Stimulated activated CD8-positive, alpha-beta memory T cell treated with anti-CD3 and anti-CD28 coated beads, Interleukin-7, amount 100 ng/mL, for 48 hours (primary cell): ENCODE measurements around the gene FHOD1.
A peak's percentile ranks its signal among the peaks of the same experiment; 100 is the strongest.

ENCODE experiments used
- DNase-seq, 2 donors: peaks; one replicate each; pipeline ENCODE4 v3.0.0-alpha.2; 2020; ENCODE audit warnings: low read depth in 1 of 2; ENCODE audit errors: extremely low read depth in 1 of 2

The FHOD1 gene

GRCh38 chr16:67236563-67237395 lies 10.5 kb downstream of the FHOD1 start:
- DNase-seq, result peak; percentile 67 to 74

DNA sequence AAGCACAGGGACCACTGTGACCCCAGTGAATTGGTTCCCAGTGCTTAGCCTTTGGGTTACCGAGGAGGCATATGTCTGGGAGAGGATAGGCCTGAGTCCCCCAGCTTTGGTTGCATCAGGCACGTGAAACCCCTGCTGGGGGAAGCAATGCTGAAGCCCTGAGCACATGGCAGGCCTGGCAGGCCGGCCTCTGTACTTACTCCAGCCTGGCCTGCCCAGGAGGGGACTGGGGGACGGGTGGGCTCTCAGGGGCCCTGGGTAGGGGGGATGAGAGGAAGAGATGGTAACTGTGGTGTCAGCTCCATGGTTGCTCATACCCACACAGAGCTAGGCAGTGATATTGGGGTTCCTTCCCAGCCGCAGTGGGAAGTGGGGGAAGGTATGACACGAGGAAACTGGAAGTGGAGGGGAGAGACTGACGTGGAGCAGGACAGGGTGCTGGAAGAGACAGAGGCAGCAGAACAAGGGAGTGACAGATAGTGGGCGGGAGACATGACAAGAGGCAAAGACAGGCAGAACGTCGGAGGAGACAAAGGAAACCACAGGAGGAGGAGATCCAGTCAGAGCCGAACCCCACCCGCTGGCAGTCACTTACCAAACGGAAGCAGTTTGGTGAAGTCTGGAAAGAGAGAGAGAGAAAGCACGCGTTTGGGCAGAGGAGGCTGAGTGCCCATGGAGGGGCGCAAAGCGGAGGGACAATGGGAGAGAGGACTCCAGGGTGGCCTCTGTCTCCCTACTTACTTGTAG lies 11.3 kb downstream of the FHOD1 start:
- DNase-seq, result no peak

- DNase-seq, result no peak
Observed at GRCh38 chr16:67234180-67234597, 13.1 kb downstream of the FHOD1 start.

DNA sequence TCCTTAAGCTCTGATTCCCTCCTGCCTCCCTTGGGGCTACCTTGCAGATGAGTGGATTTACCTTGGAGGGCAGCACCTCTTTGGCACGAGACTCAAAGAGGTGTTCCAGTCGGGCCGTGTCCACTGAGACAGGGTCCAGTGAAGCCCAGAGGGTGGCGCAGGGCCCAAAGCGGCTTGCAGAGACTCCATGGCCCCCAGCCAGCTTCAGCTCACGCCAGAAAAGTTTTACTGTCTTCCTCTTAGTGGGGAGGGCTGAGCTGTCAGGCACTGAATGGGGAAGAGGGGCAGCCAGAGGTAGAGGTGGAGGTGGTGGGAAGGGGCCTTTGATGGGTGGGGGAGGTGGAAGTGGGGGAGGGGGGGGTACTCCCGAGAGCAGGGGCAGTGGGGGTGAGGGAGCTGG lies 13.7 kb downstream of the FHOD1 start:
- no peak for DNase-seq

GRCh38 chr16:67230809-67231660 lies 16.2 kb downstream of the FHOD1 start:
- DNase-seq, result no peak

DNA sequence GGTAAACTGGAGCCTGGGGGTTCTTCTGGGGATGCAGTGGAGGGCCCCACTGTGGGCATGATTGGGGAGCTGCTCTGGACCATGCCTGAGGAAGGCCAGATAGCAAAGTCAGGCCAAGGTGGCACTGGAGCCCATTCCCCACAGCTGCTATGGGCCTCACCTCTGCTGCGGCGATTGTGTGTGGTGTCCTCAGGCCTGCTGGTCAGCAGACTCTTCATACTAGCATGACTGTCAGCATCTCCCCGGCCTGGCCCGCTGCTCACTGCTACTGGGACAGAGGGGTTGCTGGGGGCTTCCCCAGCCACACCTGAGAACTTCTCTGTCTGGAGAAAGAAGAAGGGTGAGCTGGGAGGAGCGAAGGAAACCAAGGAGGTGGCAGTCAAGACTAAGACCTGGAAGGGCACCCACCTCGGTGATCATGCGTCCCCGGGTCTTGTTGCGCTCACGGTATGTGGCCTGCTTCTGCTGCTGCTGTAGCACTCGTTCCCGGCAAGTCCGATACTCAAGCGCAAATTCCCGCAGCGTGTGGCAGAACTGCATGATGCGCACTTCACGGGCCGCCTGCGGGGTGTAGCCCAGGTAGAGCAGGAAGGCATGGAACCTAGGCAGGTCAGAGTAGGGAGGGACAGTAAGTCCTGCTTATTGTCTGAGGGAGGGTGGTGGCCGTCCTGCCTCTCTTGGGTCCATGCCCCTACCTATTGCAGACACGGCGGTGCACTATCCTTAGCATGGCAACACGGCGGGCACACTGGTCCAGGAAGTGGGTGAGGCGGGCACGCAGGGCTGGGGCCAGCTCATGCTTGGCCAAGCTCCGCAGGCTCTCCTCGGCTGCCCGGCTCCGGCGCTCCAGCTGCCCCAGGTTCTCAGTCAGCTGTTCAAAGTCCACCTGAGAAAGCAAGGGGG lies 17.1 kb downstream of the FHOD1 start:
- no peak for DNase-seq

GRCh38 chr16:67228905-67229304 lies 18.4 kb downstream of the FHOD1 start:
- no peak for DNase-seq

DNA sequence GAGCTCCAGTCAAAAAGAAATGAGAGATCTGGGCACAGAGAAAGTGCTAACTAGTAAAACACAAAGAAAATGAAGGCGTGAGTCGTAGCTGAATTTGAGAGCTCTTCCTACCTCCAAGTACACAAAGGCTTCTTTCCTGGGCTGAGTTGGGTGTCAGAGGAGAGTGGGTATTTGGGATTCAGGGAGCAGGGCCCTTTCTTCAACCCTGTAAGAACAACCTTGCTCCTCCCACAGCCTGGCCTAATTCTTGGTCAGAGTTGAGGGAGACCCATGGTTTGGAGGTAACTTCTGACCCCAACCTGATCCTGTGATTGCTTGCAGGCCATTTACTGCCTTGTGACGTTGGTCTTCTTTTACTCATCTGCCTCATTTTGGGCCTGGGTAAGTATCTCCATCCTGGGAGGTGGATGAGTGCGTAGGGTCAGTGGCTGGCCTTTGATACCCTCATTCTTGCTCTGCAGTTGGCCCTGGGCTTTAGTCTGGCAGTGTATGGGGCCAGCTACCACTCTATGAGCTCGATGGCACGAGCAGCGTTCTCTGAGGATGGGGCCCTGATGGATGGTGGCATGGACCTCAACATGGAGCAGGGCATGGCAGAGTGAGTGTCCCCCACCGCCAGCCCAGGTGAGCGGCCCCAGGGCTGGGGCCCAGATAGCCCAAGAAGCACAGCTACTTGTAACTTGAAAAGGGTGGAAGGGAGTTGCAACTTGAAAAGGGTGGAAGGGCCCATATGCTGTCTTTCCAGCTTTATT lies 19.1 kb downstream of the FHOD1 start:
- no peak for DNase-seq

DNA sequence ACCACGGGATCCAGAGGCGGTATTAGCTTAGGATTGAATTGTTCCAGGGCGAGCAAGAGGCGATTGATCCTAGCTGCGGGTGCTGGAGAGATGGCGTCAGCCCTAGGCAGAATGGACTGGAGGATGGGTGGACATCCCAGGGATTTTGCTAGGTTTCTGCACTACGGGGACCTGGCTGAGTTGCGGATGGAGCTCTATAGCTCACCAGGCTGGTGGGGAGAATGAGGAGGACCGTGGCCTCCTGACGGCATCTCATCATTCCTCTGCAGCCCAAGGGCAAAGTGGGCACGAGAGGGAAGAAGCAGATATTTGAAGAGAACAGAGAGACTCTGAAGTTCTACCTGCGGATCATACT lies 19.7 kb downstream of the FHOD1 start:
- no peak for DNase-seq

DNA sequence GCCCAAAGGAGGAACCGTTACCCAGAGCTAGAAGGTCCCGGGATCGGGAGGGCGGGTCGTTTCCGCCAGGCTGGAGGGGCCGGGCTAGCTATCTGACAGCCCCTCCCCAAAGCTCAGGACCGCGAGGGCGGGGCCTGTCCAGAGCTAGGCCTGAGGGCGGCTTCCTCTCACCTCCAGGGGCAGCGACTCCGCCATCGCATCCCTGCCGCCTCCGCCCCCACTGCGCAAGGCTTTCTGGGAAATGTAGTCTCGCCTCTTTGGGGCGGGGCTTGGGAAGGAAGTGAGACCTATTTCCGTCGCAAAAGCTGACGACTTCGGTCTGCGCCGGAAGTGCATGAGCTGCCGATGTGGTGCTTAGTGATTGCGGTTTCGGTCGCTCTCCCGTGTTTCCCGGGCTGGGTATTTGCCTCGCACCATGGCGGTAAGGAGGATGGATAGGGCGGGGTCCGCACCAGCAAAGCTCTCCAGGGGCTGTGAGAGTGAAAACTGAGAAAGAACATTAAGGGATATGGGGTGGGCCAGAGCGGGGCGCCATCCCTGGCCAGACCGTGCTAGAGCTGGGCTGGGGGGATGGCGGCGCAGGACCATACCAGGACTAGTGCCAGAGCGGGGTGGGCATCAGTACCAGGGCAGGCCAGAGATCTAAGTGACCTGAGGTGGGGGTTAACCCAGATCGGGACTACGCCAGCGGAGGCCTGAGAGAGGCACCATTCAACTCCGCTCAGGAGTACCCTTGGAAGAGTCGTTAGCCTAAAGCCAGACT lies 20.3 kb downstream of the FHOD1 start, which contains the start of gene TMEM208:
Gene TMEM208, plus strand, starts transcription at position 327 of the 763 bp plus-strand sequence. Its CDS starts 89 bp downstream, at position 416.
- peak; percentile 97 to 99 for DNase-seq

DNA sequence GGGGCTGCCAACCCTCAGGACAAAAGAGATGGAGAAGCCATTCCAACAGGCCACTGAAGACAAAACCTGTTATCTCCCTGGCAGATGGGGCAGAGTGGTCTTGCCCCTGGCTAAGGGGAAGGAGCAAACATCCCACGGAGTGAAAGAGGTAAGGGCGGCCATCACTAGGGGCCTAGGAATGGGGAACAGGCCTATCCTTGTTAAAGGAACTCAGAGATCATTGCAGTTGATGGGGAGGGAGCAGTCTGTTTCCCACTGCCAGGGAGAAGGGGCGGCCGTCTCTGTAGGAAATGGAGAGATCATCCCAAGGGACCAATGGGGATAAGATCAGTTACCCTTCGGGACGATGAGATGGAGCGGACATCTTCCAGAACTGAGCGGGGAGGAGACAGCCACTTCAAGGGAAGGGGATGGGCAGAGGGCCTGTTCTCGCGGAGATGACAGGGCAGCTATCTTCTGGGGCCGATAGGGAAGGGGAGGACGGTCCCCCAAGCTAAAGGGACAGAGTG lies 20.9 kb downstream of the FHOD1 start:
- no peak for DNase-seq

DNA sequence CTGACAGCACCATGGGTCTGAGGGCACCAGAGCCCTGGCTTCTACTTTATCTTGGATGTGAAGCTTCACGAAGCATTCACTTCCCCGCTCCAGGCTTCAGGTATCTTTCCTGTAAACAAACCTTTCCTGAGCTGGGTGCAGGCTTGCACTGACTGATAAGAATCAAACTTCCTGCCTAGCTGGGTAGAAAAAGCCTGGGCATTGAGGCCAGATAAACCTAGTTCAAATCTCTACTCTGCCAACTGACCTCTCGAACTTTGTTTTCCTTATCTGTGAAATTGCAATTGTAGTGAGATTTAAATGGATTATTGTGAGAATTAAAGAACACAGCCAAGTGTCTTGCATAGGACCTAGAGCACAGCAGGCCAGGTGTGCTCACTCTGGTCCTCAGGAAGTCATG lies 23.3 kb downstream of the FHOD1 start:
- DNase-seq, result no peak

- DNase-seq, result no peak
Observed at GRCh38 chr16:67216612-67217490, 30.4 kb downstream of the FHOD1 start.

DNA sequence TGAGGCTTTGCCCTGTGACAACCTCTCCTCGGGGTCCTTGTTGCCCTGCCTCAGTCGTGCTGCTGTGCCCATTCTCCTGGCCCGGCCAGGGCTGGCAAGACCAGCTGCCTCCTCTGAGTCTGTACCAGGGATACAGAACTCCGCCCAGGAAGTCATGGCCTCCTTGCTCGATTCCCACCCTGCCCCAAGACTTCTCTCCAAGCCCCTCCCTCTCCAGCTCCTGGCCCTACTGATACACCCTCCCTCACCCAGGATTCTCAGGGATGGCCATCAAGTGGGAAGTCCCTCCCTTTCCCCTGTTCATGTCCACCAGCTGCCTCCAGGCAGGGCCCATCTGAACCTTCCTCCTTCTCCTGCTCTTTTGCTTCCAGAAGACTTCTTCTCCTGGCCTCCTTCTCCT lies 31.6 kb downstream of the FHOD1 start:
- no peak for DNase-seq

DNA sequence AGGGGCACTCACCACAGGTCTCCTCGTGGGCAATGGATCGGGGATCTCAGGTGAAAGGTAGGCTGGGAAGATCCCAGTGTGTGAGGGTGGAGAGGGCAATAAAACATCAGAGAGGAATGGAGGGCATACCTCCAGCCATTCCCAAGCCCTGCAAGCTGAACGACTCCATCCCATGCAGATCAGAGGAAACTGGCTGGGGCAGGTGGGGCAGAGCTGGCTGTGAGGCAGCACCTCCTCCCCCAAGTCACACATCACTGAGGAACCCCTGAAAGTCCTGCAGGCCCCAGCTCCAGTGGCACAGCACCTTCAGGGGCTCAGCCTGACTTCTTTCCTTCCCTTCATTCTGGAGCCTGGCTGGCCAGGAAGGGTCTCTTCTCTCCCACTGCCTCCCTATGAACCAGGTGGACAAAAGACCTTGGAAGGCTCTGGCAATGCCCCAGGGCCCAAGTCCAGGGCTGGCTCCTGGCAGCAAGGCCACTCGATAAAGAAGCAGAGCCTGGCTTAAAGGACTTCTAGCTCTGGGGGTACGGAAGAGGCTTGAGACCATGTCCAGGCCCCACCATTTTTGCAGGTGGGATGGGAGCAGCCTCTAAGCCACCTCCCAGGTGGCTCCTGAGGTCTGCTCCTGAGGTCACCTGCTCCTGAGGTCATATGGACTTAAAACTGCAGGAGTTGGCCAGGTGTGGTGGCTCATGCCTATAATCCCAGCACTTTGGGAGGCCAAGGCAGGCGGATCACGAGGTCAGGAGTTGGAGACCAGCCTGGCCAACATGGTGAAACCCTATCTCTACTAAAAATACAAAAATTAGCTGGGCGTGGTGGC lies 33.9 kb downstream of the FHOD1 start:
- DNase-seq, result no peak

DNA sequence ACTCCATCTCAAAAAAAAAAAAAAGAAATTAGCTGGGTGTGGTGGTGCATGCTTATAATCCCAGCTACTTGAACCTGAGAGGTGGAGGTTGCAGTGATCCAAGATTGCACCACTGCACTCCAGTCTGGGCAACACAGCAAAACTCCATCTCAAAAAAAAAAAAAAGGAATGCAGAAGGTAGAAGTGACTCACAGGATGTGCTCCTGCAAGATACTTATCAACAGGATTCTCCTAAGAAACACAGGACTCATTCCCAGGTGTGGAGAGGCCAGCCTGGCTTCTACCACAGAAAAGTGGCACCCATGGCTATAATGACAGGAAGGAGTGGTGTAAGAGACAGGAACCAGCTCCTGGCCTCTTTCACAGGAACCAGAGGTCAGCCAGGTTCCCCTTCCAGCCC lies 34.5 kb downstream of the FHOD1 start:
- no peak for DNase-seq

DNA sequence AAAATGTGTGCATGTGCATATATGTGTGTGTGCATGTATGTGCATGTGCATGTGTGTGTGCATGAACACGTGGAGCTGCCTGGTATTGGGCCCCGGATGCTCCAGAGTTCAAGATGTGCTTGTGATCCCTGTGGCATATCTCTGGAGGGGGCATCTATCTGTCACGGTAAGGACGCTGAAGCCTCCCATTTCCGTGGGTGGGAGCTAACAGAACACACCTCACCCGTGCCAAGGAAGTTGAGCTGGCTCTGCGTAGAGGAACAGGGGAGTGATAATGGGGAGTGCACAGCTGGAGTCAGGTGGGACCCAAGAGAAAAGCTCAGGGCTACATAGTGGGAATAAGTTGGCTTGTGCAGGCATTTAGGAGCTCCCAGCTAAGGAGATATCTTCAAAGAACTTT lies 35.6 kb downstream of the FHOD1 start:
- DNase-seq, result no peak
